Activated T-helper 2 cell treated with anti-CD3 and anti-CD28 coated beads, Interferon-gamma antibody, Interleukin-2, Interleukin-4, amounts not matched to agents 10 μg/mL and 5 μg/mL and 100 μg/mL, durations not matched to agents 14 hours and 24 hours and 36 hours (primary cell): ENCODE data around the gene TMEM107. TPM values are rescaled to one million over a fixed set of nuclear protein-coding genes. Genes with fewer than 3 reads are reported as not detected.
A peak's percentile ranks its signal among the peaks of the same experiment; 100 is the strongest.

Source experiments
- DNase-seq: peaks from one replicate; pipeline ENCODE4 v3.0.0; 2021; ENCODE audit warnings: low spot score
- H3K27ac Mint-ChIP-seq: one replicate; pipeline ENCODE4 v1.8.0; 2021; ENCODE audit warnings: mixed read lengths
- H3K27me3 Mint-ChIP-seq: one replicate; pipeline ENCODE4 v1.8.0; 2021; ENCODE audit warnings: low read depth, mixed read lengths
- H3K36me3 Mint-ChIP-seq: one replicate; pipeline ENCODE4 v1.8.0; 2021; ENCODE audit warnings: low read depth, mixed read lengths
- H3K4me1 Mint-ChIP-seq: one replicate; pipeline ENCODE4 v1.8.0; 2021; ENCODE audit warnings: low read depth, mixed read lengths
- H3K4me3 Mint-ChIP-seq: one replicate; pipeline ENCODE4 v1.8.0; 2021; ENCODE audit warnings: low read depth, mild to moderate bottlenecking, moderate library complexity, mixed read lengths
- H3K9me3 Mint-ChIP-seq: one replicate; pipeline ENCODE4 v1.8.0; 2021; ENCODE audit warnings: mixed read lengths
- intact Hi-C: fragments of 100-400 bp; cut with micrococcal nuclease; formaldehyde crosslinking; loops from one replicate; pipeline ENCODE4 v1.15.1; 2023
- total RNA-seq: library from RNA; stranded (reverse); gene quantifications from 2 replicates; pipeline ENCODE4 v1.2.3, GENCODE V29; 2022

The TMEM107 gene
- total RNA-seq, 1 donor from 2014 or later: 25.0 TPM

DNA sequence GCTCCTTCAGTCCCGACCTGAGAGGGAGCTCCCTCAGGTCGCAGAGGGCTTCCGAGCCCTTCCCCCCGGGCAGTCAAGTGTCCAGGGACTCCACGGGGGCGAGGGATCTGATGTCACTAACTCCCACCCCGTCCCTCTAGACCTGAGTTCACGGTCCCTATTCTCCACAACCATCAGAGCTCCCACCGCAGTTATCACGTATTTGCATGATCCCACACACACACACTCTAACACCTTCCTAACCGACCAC, 20.3 kb downstream of the TMEM107 start:
- DNase-seq: no peak
- no peaks in the 10 kb centered on the region for H3K9me3 Mint-ChIP-seq
- no peak overlapping the region for H3K27ac Mint-ChIP-seq
- H3K36me3 Mint-ChIP-seq: peaks cover 24% of the 10 kb centered on the region
- no peak overlapping the region for H3K4me3 Mint-ChIP-seq
- intact Hi-C loops: loop anchor here (1.0 kb wide), 6 partner anchors 17 to 299 kb away; partner anchors contain the start of genes HES7 and NAA38
- peaks cover 46% of the 10 kb centered on the region for H3K4me1 Mint-ChIP-seq
- H3K27me3 Mint-ChIP-seq: no peaks in the 10 kb centered on the region

DNA sequence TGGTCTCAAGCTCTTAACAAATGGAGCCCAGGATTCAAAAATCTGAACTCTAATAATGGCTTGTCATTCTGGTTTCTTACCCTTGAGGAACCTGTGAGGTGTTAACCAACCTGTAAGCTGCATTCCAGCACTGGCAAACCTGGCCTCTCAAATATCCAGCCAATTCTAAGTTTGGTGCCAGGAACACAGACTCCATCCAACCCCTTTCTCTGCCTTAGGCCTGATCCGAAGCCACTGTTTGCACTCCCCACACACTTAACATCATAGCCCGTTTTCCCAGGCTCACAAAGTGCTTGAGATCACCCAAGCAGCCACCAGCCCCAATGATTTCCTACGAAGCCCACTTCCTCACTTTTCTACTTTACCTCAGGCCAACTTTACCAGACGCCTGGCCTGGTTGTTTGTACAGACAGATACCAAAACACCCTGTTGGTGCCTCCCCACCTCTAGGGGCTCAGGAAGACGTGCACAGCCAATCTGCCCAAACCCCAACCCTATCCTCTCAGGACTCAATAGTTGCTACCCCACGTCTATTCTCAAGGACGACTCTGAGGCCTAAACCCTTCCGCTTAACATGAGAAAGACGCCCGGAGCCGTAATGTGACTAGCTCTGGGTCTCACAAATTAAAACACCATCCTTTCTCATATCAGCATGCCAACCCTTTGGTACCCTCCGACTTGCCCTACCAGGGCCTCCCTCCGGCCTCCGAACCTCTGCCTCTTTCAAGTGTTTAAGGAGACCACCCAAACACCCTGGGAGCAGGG, 20.8 kb downstream of the TMEM107 start:
- H3K4me3 Mint-ChIP-seq: no peak overlapping the region
- intact Hi-C loops: no loop called here
- H3K27ac Mint-ChIP-seq: no peak overlapping the region
- DNase-seq: no peak
- H3K27me3 Mint-ChIP-seq: no peaks in the 10 kb centered on the region
- peaks cover 19% of the 10 kb centered on the region for H3K36me3 Mint-ChIP-seq
- no peaks in the 10 kb centered on the region for H3K9me3 Mint-ChIP-seq
- H3K4me1 Mint-ChIP-seq: peaks cover 41% of the 10 kb centered on the region

DNA sequence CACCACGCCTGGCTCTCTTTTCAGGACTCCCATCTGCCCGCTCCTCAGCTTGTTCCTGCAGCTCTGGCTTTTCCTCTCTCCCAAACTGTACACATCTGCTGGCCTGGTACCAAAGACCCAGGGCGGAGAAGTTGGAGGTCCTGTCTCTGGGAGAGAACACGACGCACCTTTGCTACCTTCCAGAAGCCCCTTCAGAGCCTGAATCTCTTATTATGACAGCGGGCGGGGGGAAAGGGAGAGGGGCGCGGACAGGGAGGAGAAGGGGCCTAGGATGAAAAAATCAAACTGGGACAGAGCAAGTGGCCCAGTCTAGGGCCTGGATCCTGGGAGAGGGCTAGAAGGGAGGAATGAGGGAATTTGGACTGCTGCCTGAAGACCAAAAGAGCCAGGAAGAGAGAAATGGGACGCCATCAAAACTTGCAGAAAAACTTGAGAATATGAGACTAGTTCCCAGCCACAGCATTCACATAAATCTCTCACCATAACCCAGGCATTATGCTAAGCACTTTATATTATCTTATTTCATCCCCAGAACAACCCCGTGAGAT, 21.5 kb downstream of the TMEM107 start:
- no peak overlapping the region for H3K27ac Mint-ChIP-seq
- no peaks in the 10 kb centered on the region for H3K9me3 Mint-ChIP-seq
- H3K36me3 Mint-ChIP-seq: peaks cover 14% of the 10 kb centered on the region
- no peak for DNase-seq
- intact Hi-C loops: no loop called here
- H3K4me3 Mint-ChIP-seq: no peak overlapping the region
- no peaks in the 10 kb centered on the region for H3K27me3 Mint-ChIP-seq
- H3K4me1 Mint-ChIP-seq: peaks cover 37% of the 10 kb centered on the region

DNA sequence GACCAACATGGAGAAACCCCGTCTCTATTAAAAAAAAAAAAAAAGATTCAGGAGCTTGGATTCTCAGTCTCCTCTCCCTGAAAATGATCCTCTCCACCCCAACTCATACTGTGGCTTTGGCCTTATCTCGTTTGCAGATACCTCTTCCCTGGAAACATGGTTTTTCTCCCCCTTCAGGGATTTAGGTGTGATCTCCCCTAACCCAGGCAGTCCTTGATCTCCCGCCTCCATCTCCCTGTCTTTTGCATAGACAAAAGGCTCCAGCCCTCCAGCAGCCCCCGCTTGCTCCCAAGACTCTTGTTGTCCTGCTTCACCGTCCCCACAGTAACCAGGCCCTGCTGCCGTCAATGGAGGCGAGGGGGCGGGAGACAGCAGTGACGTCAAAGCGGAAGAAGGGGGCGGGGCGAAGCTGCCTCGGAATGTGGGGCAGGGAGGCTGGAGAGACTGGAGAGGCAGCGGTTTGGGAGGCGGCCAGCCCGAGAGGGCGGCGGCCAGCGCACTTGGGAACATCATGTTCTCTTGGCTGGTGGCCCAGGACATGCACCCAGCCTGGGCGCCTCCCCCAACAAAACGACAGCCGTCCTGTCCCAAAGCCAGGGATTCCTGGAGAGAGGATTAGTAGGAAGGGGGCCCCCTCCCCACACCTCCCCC, 22.1 kb downstream of the TMEM107 start:
- Mint-ChIP-seq H3K27me3 (no peaks in the 10 kb centered on the region), H3K4me3 (peak overlapping the region; percentile 79), H3K9me3 (no peaks in the 10 kb centered on the region), H3K27ac (no peak overlapping the region), H3K4me1 (peaks cover 31% of the 10 kb centered on the region), H3K36me3 (peaks cover 16% of the 10 kb centered on the region)
- intact Hi-C loops: no loop called here
- peak; percentile 88 for DNase-seq

DNA sequence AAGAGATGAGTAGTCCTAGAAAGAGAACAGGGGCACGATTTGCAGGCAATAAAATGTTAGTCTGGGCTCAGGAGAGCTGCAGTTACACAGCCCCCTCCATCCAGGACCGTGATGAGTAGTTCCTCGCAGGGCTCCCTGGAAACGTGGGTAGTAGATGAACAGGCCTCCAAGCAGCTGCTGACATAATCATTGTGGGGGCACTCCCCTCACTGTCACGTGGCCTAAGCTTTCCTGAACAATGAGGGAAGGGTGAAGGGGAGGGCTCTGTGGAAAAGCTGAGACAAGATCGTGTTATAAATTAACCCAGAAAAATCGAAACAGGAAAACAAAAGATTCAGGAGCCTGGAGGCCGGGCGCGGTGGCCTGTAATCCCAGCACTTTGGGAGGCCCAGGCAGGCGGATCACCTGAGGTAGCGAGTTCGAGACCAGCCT, 22.6 kb downstream of the TMEM107 start:
- no peak for DNase-seq
- peaks cover 15% of the 10 kb centered on the region for H3K36me3 Mint-ChIP-seq
- intact Hi-C loops: no loop called here
- H3K4me3 Mint-ChIP-seq: peak overlapping the region; percentile 76
- peak overlapping the region; percentile 97 for H3K27ac Mint-ChIP-seq
- peaks cover 27% of the 10 kb centered on the region for H3K4me1 Mint-ChIP-seq
- H3K9me3 Mint-ChIP-seq: no peaks in the 10 kb centered on the region
- no peaks in the 10 kb centered on the region for H3K27me3 Mint-ChIP-seq

DNA sequence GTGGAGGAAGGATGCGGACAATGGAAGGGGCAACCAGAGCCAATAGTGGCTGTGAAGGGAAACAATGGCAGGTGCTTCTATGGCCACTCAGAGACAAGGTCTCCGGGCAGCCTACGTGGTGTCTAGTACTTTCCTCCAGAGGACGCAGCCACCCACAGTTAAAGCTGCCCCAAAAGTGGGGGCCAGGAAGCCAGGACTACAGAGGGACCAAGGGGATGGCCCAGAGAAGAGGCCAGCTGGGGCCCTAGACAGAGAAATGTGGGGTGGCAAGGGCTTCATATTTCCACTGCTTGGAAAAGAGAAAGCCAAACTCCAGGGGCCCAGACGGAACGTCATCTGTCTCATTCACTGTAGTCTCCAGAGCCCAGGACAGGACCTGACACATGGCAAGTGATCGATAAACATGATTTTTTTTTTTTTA, 23.1 kb downstream of the TMEM107 start:
- Mint-ChIP-seq H3K27me3 (no peaks in the 10 kb centered on the region), H3K4me1 (peaks cover 25% of the 10 kb centered on the region), H3K9me3 (no peaks in the 10 kb centered on the region), H3K36me3 (peaks cover 17% of the 10 kb centered on the region), H3K27ac (peak overlapping the region; percentile 97), H3K4me3 (peak overlapping the region; percentile 94)
- no peak for DNase-seq
- intact Hi-C loops: no loop called here

DNA sequence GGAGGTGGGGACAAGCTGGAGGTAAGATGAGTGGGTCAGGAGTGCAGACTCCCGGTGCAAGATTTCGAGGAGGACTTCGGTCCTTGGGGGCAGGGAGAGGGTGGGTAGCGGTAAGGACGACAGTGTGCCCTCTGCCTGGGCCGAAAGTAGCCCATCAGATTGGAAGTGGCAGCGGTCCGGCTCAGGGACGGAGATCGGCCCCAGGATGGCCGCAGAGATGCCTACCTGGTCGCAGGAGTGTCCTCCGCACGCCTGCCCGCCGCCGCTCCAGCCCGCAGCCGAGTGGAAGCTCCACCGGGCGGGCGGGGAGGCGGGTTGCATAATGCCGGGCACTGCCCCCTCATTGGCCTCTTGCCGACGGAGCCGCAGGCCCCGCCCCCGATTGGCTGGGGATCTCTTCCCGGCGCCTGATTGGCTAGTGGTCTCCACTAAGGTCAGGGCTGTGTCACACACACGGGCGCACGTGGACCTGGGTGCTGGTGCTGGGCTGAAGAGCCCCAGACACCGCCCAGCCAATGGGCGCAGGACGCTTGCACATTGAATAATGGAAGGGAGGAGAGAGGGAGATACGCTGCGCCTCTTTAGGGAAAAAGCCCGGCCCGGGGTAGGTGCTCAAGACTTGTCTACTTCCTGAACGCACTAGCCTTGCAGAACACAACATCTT, 23.9 kb downstream of the TMEM107 start, which contains the start of gene PER1:
Gene PER1, minus strand, starts transcription at position 293 of the 664 bp plus-strand sequence. CDS start 1,698 bp downstream, outside the sequence.
- Mint-ChIP-seq H3K4me1 (peaks cover 25% of the 10 kb centered on the region), H3K27ac (peak within 1 kb of the TSS; percentile 97), H3K27me3 (no peaks in the 10 kb centered on the region), H3K9me3 (no peaks in the 10 kb centered on the region), H3K4me3 (peak within 1 kb of the TSS; percentile 94), H3K36me3 (peaks cover 23% of the 10 kb centered on the region)
- peak; percentile 85 for DNase-seq
- intact Hi-C loops: no loop called here

DNA sequence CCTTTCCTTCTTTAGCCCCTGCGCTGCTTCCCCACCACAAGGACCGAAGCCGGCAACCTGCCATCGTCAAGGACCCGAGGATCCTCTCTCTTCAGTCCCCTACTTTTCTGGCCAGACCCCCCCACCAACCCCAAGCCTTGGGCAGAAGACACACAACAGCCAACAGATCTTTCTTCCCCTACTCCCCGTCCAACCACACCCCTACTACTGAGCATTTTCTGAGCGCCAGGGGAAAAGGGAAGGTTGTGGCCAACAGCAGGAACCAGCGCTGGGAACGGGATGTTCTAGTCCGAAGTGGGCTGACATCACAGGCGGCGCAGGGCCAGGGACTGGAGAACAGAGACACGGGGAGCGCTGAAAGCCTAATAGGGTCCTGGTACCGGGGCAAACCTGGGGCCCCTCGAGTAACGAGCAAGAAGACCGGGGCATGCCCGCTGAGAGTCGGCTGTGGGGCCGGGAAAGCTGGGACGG, 24.5 kb downstream of the TMEM107 start:
- Mint-ChIP-seq H3K27ac (peak overlapping the region; percentile 86), H3K4me1 (peaks cover 25% of the 10 kb centered on the region)

DNA sequence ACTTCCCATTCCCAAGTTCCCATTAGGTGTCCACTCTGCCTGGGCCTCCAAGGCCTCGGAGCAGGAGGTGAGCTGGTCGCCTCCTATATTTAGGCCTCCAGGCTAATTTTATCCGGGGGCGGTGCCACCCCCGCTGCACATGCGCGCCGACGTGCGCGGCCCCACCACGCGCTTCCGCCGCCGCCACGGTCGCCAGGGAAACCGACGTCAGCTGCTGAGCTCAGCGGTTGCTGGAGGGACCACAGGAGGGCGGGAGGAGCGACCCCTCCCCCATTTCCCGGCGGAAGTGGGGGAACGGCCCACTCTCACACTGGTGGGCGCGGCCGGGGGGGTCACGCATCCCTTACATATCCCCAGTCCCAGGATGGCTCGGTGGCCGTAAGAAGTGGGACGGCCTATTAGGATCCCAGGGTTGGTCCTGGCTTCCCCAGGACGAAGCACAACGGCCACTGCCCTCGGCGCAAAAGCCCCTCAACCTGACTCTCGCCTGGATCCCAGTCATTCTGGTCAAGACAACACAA, 25.0 kb downstream of the TMEM107 start:
- H3K27ac Mint-ChIP-seq: peak overlapping the region; percentile 86
- intact Hi-C loops: loop anchor here (1.0 kb wide), 2 partner anchors 12 to 36 kb away; no protein-coding TSS in a partner anchor
- H3K27me3 Mint-ChIP-seq: no peaks in the 10 kb centered on the region
- peaks cover 25% of the 10 kb centered on the region for H3K4me1 Mint-ChIP-seq
- peak; percentile 89 for DNase-seq
- peak overlapping the region; percentile 94 for H3K4me3 Mint-ChIP-seq
- H3K36me3 Mint-ChIP-seq: peaks cover 32% of the 10 kb centered on the region
- H3K9me3 Mint-ChIP-seq: no peaks in the 10 kb centered on the region

More for the DNA sequence above, 24.5 kb downstream of the TMEM107 start:
- Mint-ChIP-seq H3K4me3 (peak overlapping the region; percentile 94), H3K27me3 (no peaks in the 10 kb centered on the region), H3K36me3 (peaks cover 27% of the 10 kb centered on the region), H3K9me3 (no peaks in the 10 kb centered on the region)
- intact Hi-C loops: loop anchor here (1.0 kb wide), 2 partner anchors 12 to 36 kb away; no protein-coding TSS in a partner anchor
- DNase-seq: no peak

DNA sequence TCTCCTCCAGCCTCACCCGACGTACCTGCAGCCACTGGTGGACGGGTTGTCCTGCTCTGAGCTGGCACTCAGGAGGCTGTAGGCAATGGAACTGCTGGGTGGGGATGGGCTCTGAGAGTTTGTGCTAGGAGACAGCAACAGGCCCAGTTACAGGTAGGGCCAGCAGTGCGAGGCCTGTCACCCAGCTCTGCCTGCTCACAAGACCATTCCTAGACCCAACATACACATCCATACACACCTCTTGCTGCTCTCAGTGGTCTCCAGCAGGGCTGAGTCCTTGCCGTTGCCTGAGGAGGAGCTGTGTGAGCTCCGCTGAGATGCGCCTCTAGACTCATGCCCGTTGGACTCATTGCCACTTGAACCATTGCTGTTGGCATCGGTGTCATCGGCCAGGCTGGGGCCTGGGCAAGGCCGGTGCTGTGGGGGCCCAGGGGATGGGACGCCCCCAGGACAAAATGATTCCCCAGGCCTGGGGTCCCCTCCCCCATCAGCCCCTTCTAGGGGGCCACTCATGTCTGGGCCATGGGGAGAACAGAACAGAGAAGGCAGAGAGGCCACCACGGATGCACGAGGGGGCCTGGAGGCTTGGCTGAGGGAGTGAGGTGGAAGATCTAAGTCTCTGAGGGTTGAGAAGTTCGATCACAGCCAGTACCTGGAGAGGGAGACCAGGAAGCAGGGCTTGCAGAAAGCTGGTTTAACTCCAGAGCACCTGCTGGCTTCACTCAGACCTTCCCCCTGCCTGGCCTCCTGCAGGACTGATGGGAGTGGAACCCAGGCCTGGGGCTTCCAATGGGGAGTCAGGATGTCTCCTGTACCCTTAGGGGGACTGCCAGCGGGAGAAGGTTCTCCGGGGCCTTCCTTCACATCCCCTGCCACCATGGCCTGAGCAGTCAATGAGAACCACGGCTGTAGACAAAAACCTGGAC, 25.7 kb downstream of the TMEM107 start:
- DNase-seq: no peak

DNA sequence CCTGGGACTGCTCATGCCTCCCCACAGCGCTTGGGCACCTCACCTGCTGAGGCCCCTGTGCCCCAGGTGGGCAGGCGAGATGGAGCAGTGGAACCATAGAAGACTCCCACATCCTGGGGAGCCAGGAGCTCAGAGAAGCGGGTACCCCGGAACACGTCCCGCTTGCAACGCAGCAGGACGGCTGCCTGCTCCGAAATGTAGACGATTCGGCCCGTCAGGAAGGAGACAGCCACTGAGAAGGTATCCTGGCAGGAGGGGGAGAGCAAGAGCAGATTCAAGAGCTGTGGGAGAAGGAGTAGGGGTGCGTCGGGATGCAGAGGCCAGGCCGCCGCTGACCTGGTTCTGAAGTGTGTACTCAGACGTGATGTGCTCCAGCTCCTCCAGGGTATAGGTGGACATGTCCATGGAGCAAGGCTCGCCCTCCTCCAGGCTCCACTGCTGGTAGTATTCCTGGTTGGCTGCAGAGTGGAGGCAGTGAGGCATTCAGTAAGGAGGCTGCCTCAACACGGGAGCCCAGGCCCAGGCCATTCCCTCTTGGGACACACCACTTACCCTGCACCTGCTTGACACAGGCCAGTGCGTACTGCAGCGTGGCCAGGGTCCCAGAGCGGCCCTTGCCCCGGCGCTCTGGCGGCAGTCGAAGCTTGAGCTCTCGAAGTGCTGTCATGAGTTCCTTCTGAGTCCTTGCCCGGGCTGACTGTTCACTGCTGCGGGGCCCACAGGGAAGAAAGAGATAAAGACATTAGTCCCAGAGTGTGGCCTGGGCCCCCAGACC, 26.6 kb downstream of the TMEM107 start:
- H3K36me3 Mint-ChIP-seq: peaks cover 44% of the 10 kb centered on the region
- H3K4me3 Mint-ChIP-seq: no peak overlapping the region
- no peak for DNase-seq
- no peaks in the 10 kb centered on the region for H3K9me3 Mint-ChIP-seq
- peaks cover 25% of the 10 kb centered on the region for H3K4me1 Mint-ChIP-seq
- intact Hi-C loops: no loop called here
- H3K27me3 Mint-ChIP-seq: no peaks in the 10 kb centered on the region
- peak overlapping the region; percentile 26 for H3K27ac Mint-ChIP-seq

More for the DNA sequence above, 25.7 kb downstream of the TMEM107 start:
- Mint-ChIP-seq H3K4me1 (peaks cover 25% of the 10 kb centered on the region), H3K9me3 (no peaks in the 10 kb centered on the region), H3K27me3 (no peaks in the 10 kb centered on the region), H3K36me3 (peaks cover 38% of the 10 kb centered on the region), H3K4me3 (peak overlapping the region; percentile 94), H3K27ac (peak overlapping the region; percentile 86)
- intact Hi-C loops: loop anchor here (1.0 kb wide), 2 partner anchors 11 to 37 kb away; no protein-coding TSS in a partner anchor
